Measurements from ENCODE around the gene AFF4. TPM values are rescaled to one million over a fixed set of nuclear protein-coding genes. Genes with fewer than 3 reads are reported as not detected.

The AFF4 gene
- total and polyA plus RNA-seq, 9 of the 15 experiments (the other 6 are each of a cell fraction or from before 2014, with no cell fraction given), result 1.7 to 25.8 (median 17.9) TPM

DNA sequence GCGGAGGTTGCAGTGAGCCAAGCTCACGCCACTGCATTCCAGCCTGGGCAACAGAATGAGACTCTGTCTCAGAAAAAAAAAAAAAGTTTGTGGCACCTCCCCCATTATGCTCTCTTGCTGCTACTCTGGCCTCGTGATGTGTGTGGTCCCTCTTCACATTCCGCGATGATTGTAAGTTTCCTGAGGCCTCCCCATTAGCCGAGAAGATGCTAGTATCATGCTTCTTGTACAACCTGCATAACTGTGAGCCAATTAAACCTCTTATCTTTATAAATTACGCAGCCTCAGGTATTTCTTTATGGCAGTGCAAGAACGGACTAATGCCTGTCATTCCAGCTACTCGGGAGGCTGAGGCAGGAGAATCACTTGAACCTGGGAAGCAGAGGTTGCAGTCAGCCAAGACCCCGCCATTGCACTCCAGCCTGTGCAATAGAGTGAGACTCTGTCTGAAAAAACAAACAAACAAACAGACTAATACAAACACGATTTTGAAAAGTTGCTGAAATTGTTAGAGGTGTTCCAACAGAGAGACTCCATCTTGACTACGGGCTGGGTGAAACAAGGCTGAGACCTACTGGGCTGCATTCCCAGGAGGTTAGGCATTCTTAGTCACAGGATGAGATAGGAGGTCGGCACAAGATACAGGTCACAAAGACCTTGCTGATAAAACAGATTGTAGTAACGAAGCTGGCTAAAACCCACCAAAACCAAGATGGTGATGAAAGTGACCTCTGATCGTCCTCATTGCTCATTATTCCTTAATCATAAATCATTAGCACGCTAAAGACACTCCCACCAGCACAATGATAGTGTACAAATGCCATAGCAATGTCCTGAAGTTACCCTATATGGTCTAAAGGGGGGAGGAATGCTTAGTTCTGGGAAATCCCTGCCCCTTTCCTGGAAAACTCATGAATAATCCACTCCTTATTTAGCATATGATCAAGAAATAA, 8.3 kb upstream of the AFF4 start (continued):
- TF ChIP-seq, protein P1, sequence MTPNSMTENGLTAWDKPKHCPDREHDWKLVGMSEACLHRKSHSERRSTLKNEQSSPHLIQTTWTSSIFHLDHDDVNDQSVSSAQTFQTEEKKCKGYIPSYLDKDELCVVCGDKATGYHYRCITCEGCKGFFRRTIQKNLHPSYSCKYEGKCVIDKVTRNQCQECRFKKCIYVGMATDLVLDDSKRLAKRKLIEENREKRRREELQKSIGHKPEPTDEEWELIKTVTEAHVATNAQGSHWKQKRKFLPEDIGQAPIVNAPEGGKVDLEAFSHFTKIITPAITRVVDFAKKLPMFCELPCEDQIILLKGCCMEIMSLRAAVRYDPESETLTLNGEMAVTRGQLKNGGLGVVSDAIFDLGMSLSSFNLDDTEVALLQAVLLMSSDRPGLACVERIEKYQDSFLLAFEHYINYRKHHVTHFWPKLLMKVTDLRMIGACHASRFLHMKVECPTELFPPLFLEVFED (CRISPR knock-in tag; conservative IDR thresholded peaks at IDR 0.05), result no peak
- TF ChIP-seq SAFB (IDR thresholded peaks at IDR 0.05; ENCODE audit: borderline replicate concordance, low read depth, low read length) (no peak), MAFF (IDR thresholded peaks at IDR 0.05; ENCODE audit: low read length) (no peak), SRSF3 (IDR thresholded peaks at IDR 0.05; ENCODE audit: insufficient read depth, low read length) (no peak), PHTF2 (CRISPR knock-in tag; IDR thresholded peaks at IDR 0.05) (no peak), ZNF76 (CRISPR knock-in tag; IDR thresholded peaks at IDR 0.05; ENCODE audit: borderline replicate concordance) (no peak), ZNF347 (CRISPR knock-in tag; IDR thresholded peaks at IDR 0.05; ENCODE audit: low read depth) (no peak), PTTG1 (tag; IDR thresholded peaks at IDR 0.05; ENCODE audit: low read depth) (peak; percentile 85), ZBTB11 (CRISPR knock-in tag; IDR thresholded peaks at IDR 0.05) (peak in 1 of 3 experiments; percentile 75; a peak in 2 of 6 replicates), TBL1XR1 (IDR thresholded peaks at IDR 0.05; ENCODE audit: low read length in 2 of 2) (no peak; a peak in 1 of 4 replicates), KDM2B (CRISPR knock-in tag; IDR thresholded peaks at IDR 0.05) (no peak), BACH1 (tag; IDR thresholded peaks at IDR 0.05) (peak; percentile 60)
- TF ChIP-seq, protein P2, sequence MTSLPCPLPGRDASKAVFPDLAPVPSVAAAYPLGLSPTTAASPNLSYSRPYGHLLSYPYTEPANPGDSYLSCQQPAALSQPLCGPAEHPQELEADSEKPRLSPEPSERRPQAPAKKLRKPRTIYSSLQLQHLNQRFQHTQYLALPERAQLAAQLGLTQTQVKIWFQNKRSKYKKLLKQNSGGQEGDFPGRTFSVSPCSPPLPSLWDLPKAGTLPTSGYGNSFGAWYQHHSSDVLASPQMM (CRISPR knock-in tag; IDR thresholded peaks at IDR 0.05), result no peak
- TF ChIP-seq, protein P3, sequence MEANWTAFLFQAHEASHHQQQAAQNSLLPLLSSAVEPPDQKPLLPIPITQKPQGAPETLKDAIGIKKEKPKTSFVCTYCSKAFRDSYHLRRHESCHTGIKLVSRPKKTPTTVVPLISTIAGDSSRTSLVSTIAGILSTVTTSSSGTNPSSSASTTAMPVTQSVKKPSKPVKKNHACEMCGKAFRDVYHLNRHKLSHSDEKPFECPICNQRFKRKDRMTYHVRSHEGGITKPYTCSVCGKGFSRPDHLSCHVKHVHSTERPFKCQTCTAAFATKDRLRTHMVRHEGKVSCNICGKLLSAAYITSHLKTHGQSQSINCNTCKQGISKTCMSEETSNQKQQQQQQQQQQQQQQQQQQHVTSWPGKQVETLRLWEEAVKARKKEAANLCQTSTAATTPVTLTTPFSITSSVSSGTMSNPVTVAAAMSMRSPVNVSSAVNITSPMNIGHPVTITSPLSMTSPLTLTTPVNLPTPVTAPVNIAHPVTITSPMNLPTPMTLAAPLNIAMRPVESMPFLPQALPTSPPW (CRISPR knock-in tag; IDR thresholded peaks at IDR 0.05), result peak; percentile 87
- TF ChIP-seq, protein P4, sequence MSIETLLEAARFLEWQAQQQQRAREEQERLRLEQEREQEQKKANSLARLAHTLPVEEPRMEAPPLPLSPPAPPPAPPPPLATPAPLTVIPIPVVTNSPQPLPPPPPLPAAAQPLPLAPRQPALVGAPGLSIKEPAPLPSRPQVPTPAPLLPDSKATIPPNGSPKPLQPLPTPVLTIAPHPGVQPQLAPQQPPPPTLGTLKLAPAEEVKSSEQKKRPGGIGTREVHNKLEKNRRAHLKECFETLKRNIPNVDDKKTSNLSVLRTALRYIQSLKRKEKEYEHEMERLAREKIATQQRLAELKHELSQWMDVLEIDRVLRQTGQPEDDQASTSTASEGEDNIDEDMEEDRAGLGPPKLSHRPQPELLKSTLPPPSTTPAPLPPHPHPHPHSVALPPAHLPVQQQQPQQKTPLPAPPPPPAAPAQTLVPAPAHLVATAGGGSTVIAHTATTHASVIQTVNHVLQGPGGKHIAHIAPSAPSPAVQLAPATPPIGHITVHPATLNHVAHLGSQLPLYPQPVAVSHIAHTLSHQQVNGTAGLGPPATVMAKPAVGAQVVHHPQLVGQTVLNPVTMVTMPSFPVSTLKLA (conservative IDR thresholded peaks at IDR 0.05), result peak in 1 of 2 experiments; percentile 53; a peak in 1 of 4 replicates

Data from K562 (cell line).